ENCODE data around the gene PEX5L.
"Not testable (repeated sequence)": the region's sequence is repeated elsewhere in the genome, so short reads cannot be mapped to it uniquely, and the experiment has no call there.

The PEX5L gene

GRCh38 chr3:180048103-180048502, 11.4 kb upstream of the PEX5L start:
- Mint-ChIP-seq H3K9me3 (peaks cover 2% of the 10 kb centered on the region), H3K36me3 (no peaks in the 10 kb centered on the region), H3K4me1 (no peaks in the 10 kb centered on the region), H3K27ac (no peak overlapping the region), H3K27me3 (peaks cover 5% of the 10 kb centered on the region), H3K4me3 (no peak overlapping the region)
- no peak for ATAC-seq

GRCh38 chr3:180040966-180041365, 4.2 kb upstream of the PEX5L start:
- H3K4me1 Mint-ChIP-seq: peaks cover 12% of the 10 kb centered on the region
- ATAC-seq: no peak
- H3K36me3 Mint-ChIP-seq: no peaks in the 10 kb centered on the region
- no peak overlapping the region for H3K4me3 Mint-ChIP-seq
- peaks cover 32% of the 10 kb centered on the region for H3K27me3 Mint-ChIP-seq
- H3K27ac Mint-ChIP-seq: no peak overlapping the region
- H3K9me3 Mint-ChIP-seq: no peaks in the 10 kb centered on the region

GRCh38 chr3:180036092-180036670, 556 bp downstream of the PEX5L start:
- peak overlapping the region; percentile 41 for H3K4me3 Mint-ChIP-seq
- peaks cover 17% of the 10 kb centered on the region for H3K4me1 Mint-ChIP-seq
- peaks cover 58% of the 10 kb centered on the region for H3K27me3 Mint-ChIP-seq
- ATAC-seq: peak; percentile 27
- no peaks in the 10 kb centered on the region for H3K36me3 Mint-ChIP-seq
- no peak overlapping the region for H3K27ac Mint-ChIP-seq
- H3K9me3 Mint-ChIP-seq: no peaks in the 10 kb centered on the region

GRCh38 chr3:180026997-180027396, 9.7 kb downstream of the PEX5L start:
- Mint-ChIP-seq H3K4me3 (no peak overlapping the region), H3K9me3 (no peaks in the 10 kb centered on the region), H3K36me3 (no peaks in the 10 kb centered on the region), H3K4me1 (no peaks in the 10 kb centered on the region), H3K27me3 (peaks cover 10% of the 10 kb centered on the region), H3K27ac (no peak overlapping the region)
- no peak for ATAC-seq

GRCh38 chr3:180018543-180018942, 18.2 kb downstream of the PEX5L start:
- Mint-ChIP-seq H3K27me3 (no peaks in the 10 kb centered on the region), H3K4me3 (no peak overlapping the region), H3K27ac (no peak overlapping the region), H3K4me1 (no peaks in the 10 kb centered on the region), H3K9me3 (no peaks in the 10 kb centered on the region), H3K36me3 (no peaks in the 10 kb centered on the region)
- ATAC-seq: no peak

GRCh38 chr3:180017846-180018245, 18.9 kb downstream of the PEX5L start:
- Mint-ChIP-seq H3K4me3 (no peak overlapping the region), H3K27me3 (no peaks in the 10 kb centered on the region), H3K4me1 (no peaks in the 10 kb centered on the region), H3K36me3 (no peaks in the 10 kb centered on the region), H3K9me3 (no peaks in the 10 kb centered on the region), H3K27ac (no peak overlapping the region)
- no peak for ATAC-seq

- Mint-ChIP-seq H3K4me1 (no peaks in the 10 kb centered on the region), H3K4me3 (no peak overlapping the region), H3K36me3 (no peaks in the 10 kb centered on the region), H3K9me3 (peaks cover 5% of the 10 kb centered on the region), H3K27me3 (no peaks in the 10 kb centered on the region), H3K27ac (no peak overlapping the region)
- no peak for ATAC-seq
Observed at GRCh38 chr3:180011927-180012326, 24.8 kb downstream of the PEX5L start.

- H3K36me3 Mint-ChIP-seq, H3K4me1 Mint-ChIP-seq, H3K9me3 Mint-ChIP-seq, ATAC-seq, H3K4me3 Mint-ChIP-seq, H3K27me3 Mint-ChIP-seq, H3K27ac Mint-ChIP-seq: not testable (repeated sequence)
Observed at GRCh38 chr3:180008318-180008717, 28.4 kb downstream of the PEX5L start.

- ATAC-seq: no peak
- Mint-ChIP-seq H3K4me1 (no peaks in the 10 kb centered on the region), H3K4me3 (no peak overlapping the region), H3K27me3 (no peaks in the 10 kb centered on the region), H3K27ac (no peak overlapping the region), H3K36me3 (no peaks in the 10 kb centered on the region), H3K9me3 (peaks cover 7% of the 10 kb centered on the region)
Observed at GRCh38 chr3:180004542-180004941, 32.2 kb downstream of the PEX5L start.

- H3K27me3 Mint-ChIP-seq: no peaks in the 10 kb centered on the region
- ATAC-seq: no peak
- no peak overlapping the region for H3K27ac Mint-ChIP-seq
- no peaks in the 10 kb centered on the region for H3K36me3 Mint-ChIP-seq
- peaks cover 3% of the 10 kb centered on the region for H3K9me3 Mint-ChIP-seq
- no peaks in the 10 kb centered on the region for H3K4me1 Mint-ChIP-seq
- H3K4me3 Mint-ChIP-seq: no peak overlapping the region
Observed at GRCh38 chr3:180002006-180002405, 34.7 kb downstream of the PEX5L start.

GRCh38 chr3:180000500-180000899, 36.2 kb downstream of the PEX5L start:
- H3K4me1 Mint-ChIP-seq: no peaks in the 10 kb centered on the region
- no peaks in the 10 kb centered on the region for H3K36me3 Mint-ChIP-seq
- H3K9me3 Mint-ChIP-seq: peaks cover 3% of the 10 kb centered on the region
- ATAC-seq: no peak
- no peak overlapping the region for H3K27ac Mint-ChIP-seq
- H3K27me3 Mint-ChIP-seq: no peaks in the 10 kb centered on the region
- H3K4me3 Mint-ChIP-seq: no peak overlapping the region

- no peak overlapping the region for H3K27ac Mint-ChIP-seq
- peaks cover 3% of the 10 kb centered on the region for H3K9me3 Mint-ChIP-seq
- no peaks in the 10 kb centered on the region for H3K36me3 Mint-ChIP-seq
- H3K4me3 Mint-ChIP-seq: no peak overlapping the region
- no peaks in the 10 kb centered on the region for H3K27me3 Mint-ChIP-seq
- ATAC-seq: no peak
- H3K4me1 Mint-ChIP-seq: no peaks in the 10 kb centered on the region
Observed at GRCh38 chr3:179995406-179995805, 41.3 kb downstream of the PEX5L start.

- no peak overlapping the region for H3K4me3 Mint-ChIP-seq
- H3K4me1 Mint-ChIP-seq: no peaks in the 10 kb centered on the region
Observed at GRCh38 chr3:179991883-179992282, 44.9 kb downstream of the PEX5L start.

GRCh38 chr3:179991104-179991503, 45.6 kb downstream of the PEX5L start:
- no peak overlapping the region for H3K27ac Mint-ChIP-seq
- no peaks in the 10 kb centered on the region for H3K27me3 Mint-ChIP-seq
- no peaks in the 10 kb centered on the region for H3K9me3 Mint-ChIP-seq
- H3K4me3 Mint-ChIP-seq: no peak overlapping the region
- ATAC-seq: no peak
- no peaks in the 10 kb centered on the region for H3K4me1 Mint-ChIP-seq
- H3K36me3 Mint-ChIP-seq: no peaks in the 10 kb centered on the region

More at GRCh38 chr3:179991883-179992282, 44.9 kb downstream of the PEX5L start:
- Mint-ChIP-seq H3K36me3 (no peaks in the 10 kb centered on the region), H3K27ac (no peak overlapping the region), H3K9me3 (peaks cover 3% of the 10 kb centered on the region), H3K27me3 (no peaks in the 10 kb centered on the region)
- no peak for ATAC-seq

GRCh38 chr3:179981646-179982045, 55.1 kb downstream of the PEX5L start:
- no peaks in the 10 kb centered on the region for H3K36me3 Mint-ChIP-seq
- no peaks in the 10 kb centered on the region for H3K9me3 Mint-ChIP-seq
- no peak overlapping the region for H3K27ac Mint-ChIP-seq
- H3K27me3 Mint-ChIP-seq: peaks cover 15% of the 10 kb centered on the region
- no peak overlapping the region for H3K4me3 Mint-ChIP-seq
- H3K4me1 Mint-ChIP-seq: no peaks in the 10 kb centered on the region
- ATAC-seq: no peak

- Mint-ChIP-seq H3K27ac (no peak overlapping the region), H3K9me3 (no peaks in the 10 kb centered on the region), H3K36me3 (no peaks in the 10 kb centered on the region), H3K27me3 (peaks cover 35% of the 10 kb centered on the region), H3K4me1 (no peaks in the 10 kb centered on the region), H3K4me3 (no peak overlapping the region)
- no peak for ATAC-seq
Observed at GRCh38 chr3:179977356-179977755, 59.4 kb downstream of the PEX5L start.

GRCh38 chr3:179973931-179974361, 62.8 kb downstream of the PEX5L start:
- no peaks in the 10 kb centered on the region for H3K4me1 Mint-ChIP-seq
- no peak overlapping the region for H3K27ac Mint-ChIP-seq
- H3K36me3 Mint-ChIP-seq: no peaks in the 10 kb centered on the region
- no peak for ATAC-seq
- H3K9me3 Mint-ChIP-seq: no peaks in the 10 kb centered on the region
- H3K4me3 Mint-ChIP-seq: no peak overlapping the region
- H3K27me3 Mint-ChIP-seq: peaks cover 27% of the 10 kb centered on the region
